Testis (tissue), 3 donors: ENCODE measurements around the gene LCE1B. TPM values are rescaled to one million over a fixed set of nuclear protein-coding genes. Genes with fewer than 3 reads are reported as not detected.

Source experiments
- DNase-seq: peaks from one replicate; pipeline ENCODE4 v3.0.0-alpha.2; 2019
- H3K27ac ChIP-seq, 2 donors: fragments of 200-600 bp; sonication (generic); one replicate each; pipeline ENCODE4 v1.5.1; 2019
- H3K27me3 ChIP-seq: fragments of 200-600 bp; sonication (generic); one replicate; pipeline ENCODE4 v1.5.1; 2019
- H3K36me3 ChIP-seq: fragments of 200-600 bp; sonication (generic); one replicate; pipeline ENCODE4 v1.5.1; 2017; ENCODE audit warnings: low read depth; ENCODE audit errors: missing control alignments
- H3K4me1 ChIP-seq: fragments of 200-600 bp; sonication (generic); one replicate; pipeline ENCODE4 v1.5.1; 2019
- H3K4me3 ChIP-seq, 2 donors: fragments of 200-600 bp; sonication (generic); one replicate each; pipeline ENCODE4 v1.5.1; 2017 to 2019
- H3K9me3 ChIP-seq: fragments of 200-600 bp; sonication (generic); one replicate; pipeline ENCODE4 v1.5.1; 2017
- POLR2A ChIP-seq: fragments of 450-650 bp; IDR thresholded peaks from one replicate; pipeline ENCODE4 v1.6.1; 2017; ENCODE audit warnings: antibody characterized with exemption, mild to moderate bottlenecking, moderate library complexity
- WGBS, 2 donors: methylation state at CpG; one replicate each; pipeline ENCODE4 v1.1.5; 2018; 5-methylcytosine and 5-hydroxymethylcytosine counted together
- intact Hi-C: fragments of 100-400 bp; cut with DNase I; formaldehyde crosslinking; loops from one replicate; pipeline ENCODE4 v1.15.1; 2023; ENCODE audit warnings: low total_unique reads
- polyA plus RNA-seq: library from polyadenylated mRNA; stranded (reverse); fragments of 350-450 nt; fragmentation: Illumina TruSeq; extraction: RNeasy Lipid Tissue Mini Kit (QIAGEN cat#74804); gene quantifications from one replicate; pipeline ENCODE4 v1.2.3, GENCODE V29; 2014; ENCODE audit warnings: low read depth, low replicate concordance; ENCODE audit not compliant: insufficient read depth
- total RNA-seq, 2 donors: library from RNA; depleted of rRNA; stranded (reverse); fragments of >200 nt; gene quantifications; one replicate each; pipeline ENCODE4 v1.2.3, GENCODE V29; 2016
- TF ChIP-seq, protein P1 (sequence below), 3 experiments: fragments of 450-650 bp in 2 of 3; fragments of 200-600 bp in 1 of 3; sonication (generic) in 1 of 3; IDR thresholded peaks; one replicate each; pipeline ENCODE4 v1.5.1; 2016 to 2019; ENCODE audit warnings: antibody characterized with exemption in 3 of 3, mild to moderate bottlenecking in 2 of 3, moderate library complexity in 1 of 3

LCE1B gene
- total and polyA plus RNA-seq, 3 donors from 2014 or later, result not detected

DNA sequence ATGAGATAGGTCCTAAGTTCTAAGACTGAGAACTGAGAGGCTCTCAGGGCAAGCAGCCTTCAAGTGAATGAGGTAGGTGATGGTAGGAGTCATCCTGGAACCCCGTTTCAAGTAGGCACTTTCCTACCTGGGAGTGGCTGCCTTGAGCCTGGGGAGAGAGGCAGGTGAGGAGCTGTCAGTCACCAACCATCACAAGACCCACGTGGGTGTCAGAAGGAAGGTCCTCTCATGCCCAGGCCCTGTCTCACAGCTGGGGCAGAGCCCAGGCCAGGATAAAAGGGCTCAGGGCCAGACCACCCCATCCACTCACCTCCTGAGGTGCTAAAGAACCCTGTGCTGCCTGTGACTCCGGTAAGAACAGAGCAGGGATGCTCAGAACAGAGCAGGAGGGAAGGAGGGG is 15.3 kb upstream of the LCE1B start, which contains the start of gene LCE1D:
LCE1D (plus strand) TSS at position 301 of the 400 bp plus-strand sequence. CDS start 1,074 bp downstream, outside the sequence.
- Histone ChIP-seq H3K27me3 (no peaks in the 10 kb centered on the region), H3K4me1 (no peaks in the 10 kb centered on the region), H3K27ac (no peak within 1 kb of the TSS), H3K36me3 (no peaks in the 10 kb centered on the region), H3K9me3 (no peaks in the 10 kb centered on the region), H3K4me3 (no peak within 1 kb of the TSS)
- DNase-seq, result no peak
- WGBS, 2 donors, result 47 to 59% methylated on average over 3 of the region's 3 CpGs
- TF ChIP-seq, protein P1, sequence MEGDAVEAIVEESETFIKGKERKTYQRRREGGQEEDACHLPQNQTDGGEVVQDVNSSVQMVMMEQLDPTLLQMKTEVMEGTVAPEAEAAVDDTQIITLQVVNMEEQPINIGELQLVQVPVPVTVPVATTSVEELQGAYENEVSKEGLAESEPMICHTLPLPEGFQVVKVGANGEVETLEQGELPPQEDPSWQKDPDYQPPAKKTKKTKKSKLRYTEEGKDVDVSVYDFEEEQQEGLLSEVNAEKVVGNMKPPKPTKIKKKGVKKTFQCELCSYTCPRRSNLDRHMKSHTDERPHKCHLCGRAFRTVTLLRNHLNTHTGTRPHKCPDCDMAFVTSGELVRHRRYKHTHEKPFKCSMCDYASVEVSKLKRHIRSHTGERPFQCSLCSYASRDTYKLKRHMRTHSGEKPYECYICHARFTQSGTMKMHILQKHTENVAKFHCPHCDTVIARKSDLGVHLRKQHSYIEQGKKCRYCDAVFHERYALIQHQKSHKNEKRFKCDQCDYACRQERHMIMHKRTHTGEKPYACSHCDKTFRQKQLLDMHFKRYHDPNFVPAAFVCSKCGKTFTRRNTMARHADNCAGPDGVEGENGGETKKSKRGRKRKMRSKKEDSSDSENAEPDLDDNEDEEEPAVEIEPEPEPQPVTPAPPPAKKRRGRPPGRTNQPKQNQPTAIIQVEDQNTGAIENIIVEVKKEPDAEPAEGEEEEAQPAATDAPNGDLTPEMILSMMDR (IDR thresholded peaks at IDR 0.05), result no peak
- intact Hi-C loops, result no loop called here

- 68 to 79% methylated on average over 1 of the region's 1 CpG for WGBS, 2 donors
- no peaks in the 10 kb centered on the region for H3K4me1 ChIP-seq
- no peaks in the 10 kb centered on the region for H3K27me3 ChIP-seq
- no peak overlapping the region for H3K27ac ChIP-seq
- intact Hi-C loops, result no loop called here
- TF ChIP-seq, protein P1 (IDR thresholded peaks at IDR 0.05), result no peak
- TF ChIP-seq POLR2A, result no peak
- no peaks in the 10 kb centered on the region for H3K9me3 ChIP-seq
- no peak overlapping the region for H3K4me3 ChIP-seq
- DNase-seq, result no peak
- no peaks in the 10 kb centered on the region for H3K36me3 ChIP-seq
Observed at GRCh38 chr1:152801333-152801732, 10.4 kb upstream of the LCE1B start.

- WGBS, 2 donors, result 68 to 76% methylated on average over 3 of the region's 3 CpGs
- no peak for DNase-seq
Observed at GRCh38 chr1:152806576-152806975, 5.2 kb upstream of the LCE1B start, which contains the start of gene LCE1C. TSS of gene LCE1C (minus strand) at chr1:152806651. CDS start at chr1:152805478, 1,173 bp downstream.

DNA sequence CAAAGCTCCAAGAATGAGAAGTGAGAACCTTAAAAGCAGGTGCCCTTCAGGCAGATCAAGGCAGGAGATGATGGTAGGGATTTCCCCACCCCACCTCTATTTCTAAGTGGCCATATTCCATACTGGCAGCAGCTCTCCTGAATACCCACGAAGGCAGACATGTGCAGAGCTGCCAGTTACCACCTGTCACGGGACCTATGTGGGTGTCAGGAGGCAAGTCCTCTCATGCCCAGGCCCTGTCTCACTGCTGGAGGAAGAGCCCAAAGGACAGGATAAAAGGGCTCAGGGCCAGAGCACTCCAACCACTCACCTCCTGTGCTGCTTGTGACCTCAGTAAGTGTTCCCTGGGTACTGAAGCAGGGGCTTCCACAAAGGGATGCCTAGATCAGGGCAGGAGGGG is 721 bp upstream of the LCE1B start:
- no peaks in the 10 kb centered on the region for H3K27me3 ChIP-seq
- no peaks in the 10 kb centered on the region for H3K4me1 ChIP-seq
- H3K27ac ChIP-seq, result no peak overlapping the region
- no peak for DNase-seq
- H3K36me3 ChIP-seq, result no peaks in the 10 kb centered on the region
- intact Hi-C loops, result no loop called here
- WGBS, 2 donors, result 65 to 83% methylated on average over 2 of the region's 2 CpGs
- no peaks in the 10 kb centered on the region for H3K9me3 ChIP-seq
- H3K4me3 ChIP-seq, result no peak overlapping the region
- TF ChIP-seq, protein P1 (IDR thresholded peaks at IDR 0.05), result no peak
- no peak for TF ChIP-seq POLR2A

More at GRCh38 chr1:152806576-152806975, 5.2 kb upstream of the LCE1B start, which contains the start of gene LCE1C:
- Histone ChIP-seq H3K36me3 (no peaks in the 10 kb centered on the region), H3K9me3 (no peaks in the 10 kb centered on the region), H3K4me3 (no peak within 1 kb of the TSS), H3K27me3 (no peaks in the 10 kb centered on the region), H3K27ac (no peak within 1 kb of the TSS), H3K4me1 (no peaks in the 10 kb centered on the region)
- TF ChIP-seq, protein P1 (IDR thresholded peaks at IDR 0.05), result no peak
- no peak for TF ChIP-seq POLR2A
- intact Hi-C loops, result no loop called here

DNA sequence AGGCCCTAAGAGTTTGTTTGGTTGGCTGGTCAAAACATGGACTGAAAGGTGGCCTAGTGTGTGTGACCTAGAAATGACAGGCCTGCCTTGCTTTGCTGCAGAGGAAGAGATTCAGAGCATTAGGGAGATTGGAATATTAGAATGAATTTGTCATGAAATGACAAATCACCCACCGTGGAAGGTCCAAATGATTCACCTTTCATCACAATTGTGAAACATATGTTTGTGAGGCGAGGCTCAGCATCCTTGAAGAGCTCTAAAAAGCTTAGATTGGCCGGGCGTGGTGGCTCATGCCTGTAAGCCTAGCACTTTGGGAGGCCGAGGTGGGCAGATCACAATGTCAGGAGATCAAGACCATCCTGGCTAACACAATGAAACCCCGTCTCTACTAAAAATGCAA is 5.5 kb downstream of the LCE1B start:
- intact Hi-C loops, result no loop called here

More for the DNA sequence above, 5.5 kb downstream of the LCE1B start:
- no peaks in the 10 kb centered on the region for H3K36me3 ChIP-seq
- no peaks in the 10 kb centered on the region for H3K9me3 ChIP-seq
- DNase-seq, result no peak
- no peaks in the 10 kb centered on the region for H3K4me1 ChIP-seq
- no peak for TF ChIP-seq POLR2A
- TF ChIP-seq, protein P1 (IDR thresholded peaks at IDR 0.05), result no peak
- WGBS, 2 donors, result 93 to 97% methylated on average over 3 to 6 of the region's 6 CpGs
- no peak overlapping the region for H3K4me3 ChIP-seq
- no peaks in the 10 kb centered on the region for H3K27me3 ChIP-seq
- no peak overlapping the region for H3K27ac ChIP-seq
